ENCODE data around the gene AUH.

The AUH gene

GRCh38 chr9:91359083-91359482 is 2.6 kb downstream of the AUH start:
- Histone ChIP-seq H2AFZ (ENCODE audit: low read depth) (no peak overlapping the region), H3K27ac (no peak overlapping the region), H4K20me1 (ENCODE audit: insufficient read depth) (no peaks in the 10 kb centered on the region), H3K9ac (no peak overlapping the region), H3K79me2 (ENCODE audit: insufficient read depth, low read depth) (peaks cover 46% of the 10 kb centered on the region), H3K36me3 (ENCODE audit: insufficient read depth) (no peaks in the 10 kb centered on the region), H3K4me2 (peak overlapping the region; percentile 47; the same call in 1 of the 2 replicates), H3K27me3 (ENCODE audit: insufficient read depth, low read depth) (no peaks in the 10 kb centered on the region), H3K4me1 (ENCODE audit: low read depth, poor library complexity, severe bottlenecking) (peaks cover 37% of the 10 kb centered on the region), H3K4me3 (IDR thresholded peaks at IDR 0.05; ENCODE audit: insufficient read depth, low read depth, low read length) (no peak overlapping the region)
- TF ChIP-seq CTCF (conservative IDR thresholded peaks at IDR 0.05; ENCODE audit: low read depth, low read length) = no peak

- Histone ChIP-seq H3K36me3 (ENCODE audit: insufficient read depth) (no peaks in the 10 kb centered on the region), H3K27me3 (ENCODE audit: insufficient read depth, low read depth) (no peaks in the 10 kb centered on the region), H4K20me1 (ENCODE audit: insufficient read depth) (no peaks in the 10 kb centered on the region), H3K79me2 (ENCODE audit: insufficient read depth, low read depth) (peaks cover 31% of the 10 kb centered on the region), H3K4me1 (ENCODE audit: low read depth, poor library complexity, severe bottlenecking) (peaks cover 43% of the 10 kb centered on the region), H3K9ac (no peak overlapping the region), H3K27ac (no peak overlapping the region), H3K4me3 (IDR thresholded peaks at IDR 0.05; ENCODE audit: insufficient read depth, low read depth, low read length) (no peak overlapping the region), H2AFZ (ENCODE audit: low read depth) (no peak overlapping the region), H3K4me2 (no peak overlapping the region)
- TF ChIP-seq CTCF (conservative IDR thresholded peaks at IDR 0.05; ENCODE audit: low read depth, low read length) = no peak
Measured at GRCh38 chr9:91354881-91355280, 6.8 kb downstream of the AUH start.

- H4K20me1 ChIP-seq (ENCODE audit: insufficient read depth) = no peaks in the 10 kb centered on the region
- H2AFZ ChIP-seq (ENCODE audit: low read depth) = no peak overlapping the region
- no peak overlapping the region for H3K27ac ChIP-seq
- H3K9ac ChIP-seq = no peak overlapping the region
- H3K4me3 ChIP-seq (IDR thresholded peaks at IDR 0.05; ENCODE audit: insufficient read depth, low read depth, low read length) = no peak overlapping the region
- no peak overlapping the region for H3K4me2 ChIP-seq
- no peaks in the 10 kb centered on the region for H3K27me3 ChIP-seq (ENCODE audit: insufficient read depth, low read depth)
- no peak for TF ChIP-seq CTCF (conservative IDR thresholded peaks at IDR 0.05; ENCODE audit: low read depth, low read length)
- H3K36me3 ChIP-seq (ENCODE audit: insufficient read depth) = no peaks in the 10 kb centered on the region
- H3K4me1 ChIP-seq (ENCODE audit: low read depth, poor library complexity, severe bottlenecking) = peaks cover 50% of the 10 kb centered on the region
- no peaks in the 10 kb centered on the region; the same call in 1 of the 2 replicates for H3K79me2 ChIP-seq (ENCODE audit: insufficient read depth, low read depth)
Measured at GRCh38 chr9:91349115-91349555, 12.6 kb downstream of the AUH start.

GRCh38 chr9:91348191-91348807 is 13.4 kb downstream of the AUH start:
- Histone ChIP-seq H3K79me2 (ENCODE audit: insufficient read depth, low read depth) (no peaks in the 10 kb centered on the region; the same call in 1 of the 2 replicates), H3K4me2 (no peak overlapping the region), H3K27me3 (ENCODE audit: insufficient read depth, low read depth) (no peaks in the 10 kb centered on the region), H3K36me3 (ENCODE audit: insufficient read depth) (no peaks in the 10 kb centered on the region), H3K4me3 (IDR thresholded peaks at IDR 0.05; ENCODE audit: insufficient read depth, low read depth, low read length) (no peak overlapping the region), H3K9ac (no peak overlapping the region), H3K4me1 (ENCODE audit: low read depth, poor library complexity, severe bottlenecking) (peaks cover 50% of the 10 kb centered on the region), H3K27ac (no peak overlapping the region), H2AFZ (ENCODE audit: low read depth) (no peak overlapping the region), H4K20me1 (ENCODE audit: insufficient read depth) (no peaks in the 10 kb centered on the region)
- no peak for TF ChIP-seq CTCF (conservative IDR thresholded peaks at IDR 0.05; ENCODE audit: low read depth, low read length)
